GM19193 (cell line): ENCODE results near the gene LIN7B.

Experiments used
- POLR2A ChIP-seq: IDR thresholded peaks from 4 replicates; pipeline ENCODE4 v1.6.1; 2011; ENCODE audit not compliant: insufficient read depth, insufficient read length; ENCODE audit errors: extremely low read depth

Gene LIN7B

DNA sequence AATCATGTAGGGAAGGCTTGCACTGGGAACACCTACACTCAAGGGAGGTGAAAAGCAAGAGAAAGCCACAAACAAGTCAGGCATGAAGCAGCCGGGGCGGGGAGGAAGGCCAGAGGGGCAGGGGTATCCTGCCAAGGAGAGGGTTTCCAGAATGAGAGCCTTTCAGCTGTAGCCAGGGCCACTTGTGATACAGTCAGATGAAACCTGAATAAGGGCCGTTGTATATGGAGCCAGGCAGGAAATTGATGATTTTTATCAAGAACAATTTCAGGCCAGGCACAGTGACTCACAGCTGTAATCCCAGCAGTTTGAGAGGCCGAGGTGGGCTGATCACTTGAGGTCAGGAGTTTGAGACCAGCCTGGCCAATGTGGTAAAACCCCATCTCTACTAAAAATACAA, 47.8 kb downstream of the LIN7B start:
- no peak for TF ChIP-seq POLR2A

DNA sequence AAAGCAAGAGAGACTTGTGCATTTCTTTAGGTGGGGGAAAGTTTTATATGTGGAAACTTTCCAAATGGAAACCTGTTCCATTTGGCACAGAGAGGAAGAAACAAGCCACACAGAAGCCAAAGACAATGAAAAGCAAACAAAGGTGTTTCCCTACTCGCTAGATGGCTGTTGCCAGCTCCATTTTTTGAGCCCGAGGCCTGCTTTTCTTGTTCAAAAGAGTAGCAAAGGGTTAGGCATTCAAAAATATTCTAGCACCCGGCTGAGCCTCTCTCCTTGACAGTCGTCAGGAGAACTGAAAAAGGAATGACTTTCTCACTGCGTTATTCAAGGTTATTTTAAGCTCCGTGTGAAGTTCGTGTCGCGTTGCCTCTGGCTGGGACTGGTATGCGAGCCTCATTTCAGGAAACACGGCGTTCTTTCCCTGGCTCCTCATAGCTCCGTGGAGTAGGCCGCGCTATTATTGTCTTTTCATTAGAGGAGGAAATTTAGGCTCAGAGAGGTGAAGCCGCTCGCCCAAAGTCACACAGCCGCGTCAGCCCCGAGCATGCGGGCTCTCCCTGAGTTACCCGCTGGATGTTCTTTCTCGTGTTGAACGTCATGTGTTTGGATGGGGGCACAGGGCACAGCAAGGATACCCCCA, 51.1 kb downstream of the LIN7B start:
- TF ChIP-seq POLR2A, result no peak

- TF ChIP-seq POLR2A, result no peak
Measured at GRCh38 chr19:49165865-49166301, 51.7 kb downstream of the LIN7B start.

GRCh38 chr19:49167857-49168409, 53.8 kb downstream of the LIN7B start:
- TF ChIP-seq POLR2A, result no peak
